ENCODE results near the gene NUP54.

The NUP54 gene, protein sequence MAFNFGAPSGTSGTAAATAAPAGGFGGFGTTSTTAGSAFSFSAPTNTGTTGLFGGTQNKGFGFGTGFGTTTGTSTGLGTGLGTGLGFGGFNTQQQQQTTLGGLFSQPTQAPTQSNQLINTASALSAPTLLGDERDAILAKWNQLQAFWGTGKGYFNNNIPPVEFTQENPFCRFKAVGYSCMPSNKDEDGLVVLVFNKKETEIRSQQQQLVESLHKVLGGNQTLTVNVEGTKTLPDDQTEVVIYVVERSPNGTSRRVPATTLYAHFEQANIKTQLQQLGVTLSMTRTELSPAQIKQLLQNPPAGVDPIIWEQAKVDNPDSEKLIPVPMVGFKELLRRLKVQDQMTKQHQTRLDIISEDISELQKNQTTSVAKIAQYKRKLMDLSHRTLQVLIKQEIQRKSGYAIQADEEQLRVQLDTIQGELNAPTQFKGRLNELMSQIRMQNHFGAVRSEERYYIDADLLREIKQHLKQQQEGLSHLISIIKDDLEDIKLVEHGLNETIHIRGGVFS

DNA sequence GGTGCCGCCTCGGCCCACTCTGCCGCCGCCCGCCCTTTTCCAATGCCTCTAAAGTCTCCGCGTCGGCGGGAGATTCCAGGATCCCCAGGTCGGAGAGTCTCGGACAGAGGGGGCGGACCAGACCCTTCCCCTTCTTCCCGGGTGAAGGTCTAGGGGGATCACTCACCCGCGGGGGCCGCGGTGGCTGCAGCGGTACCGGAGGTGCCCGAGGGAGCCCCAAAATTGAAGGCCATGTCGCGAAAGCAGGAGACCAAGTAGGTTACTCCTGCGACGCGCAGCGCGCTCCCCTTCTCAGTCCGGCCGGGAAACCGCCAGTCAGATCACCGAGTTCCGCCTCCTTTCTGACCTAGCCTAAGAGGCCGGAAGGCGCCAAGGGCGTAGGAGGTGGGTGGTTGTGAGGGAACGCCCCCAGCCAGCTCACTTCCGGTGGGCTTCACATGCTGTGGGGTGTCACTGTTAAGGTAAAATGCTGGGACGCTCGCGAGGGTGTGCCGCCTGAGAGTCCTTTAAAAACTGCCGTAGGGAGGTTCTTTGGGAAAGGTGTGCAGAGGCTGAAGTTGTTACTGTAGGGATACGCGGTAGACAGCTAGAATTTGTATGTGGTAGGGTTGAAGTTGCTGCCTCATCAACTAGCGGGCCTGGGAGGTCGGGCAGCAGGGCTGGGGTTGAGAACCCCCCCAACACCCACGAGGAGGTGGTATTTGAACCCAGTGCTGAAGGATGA, at the start of gene NUP54:
Gene NUP54, minus strand, starts transcription at position 256 of the 724 bp plus-strand sequence. Its CDS starts 23 bp downstream, at position 233.
- peak; percentile 74 for DNase-seq

DNA sequence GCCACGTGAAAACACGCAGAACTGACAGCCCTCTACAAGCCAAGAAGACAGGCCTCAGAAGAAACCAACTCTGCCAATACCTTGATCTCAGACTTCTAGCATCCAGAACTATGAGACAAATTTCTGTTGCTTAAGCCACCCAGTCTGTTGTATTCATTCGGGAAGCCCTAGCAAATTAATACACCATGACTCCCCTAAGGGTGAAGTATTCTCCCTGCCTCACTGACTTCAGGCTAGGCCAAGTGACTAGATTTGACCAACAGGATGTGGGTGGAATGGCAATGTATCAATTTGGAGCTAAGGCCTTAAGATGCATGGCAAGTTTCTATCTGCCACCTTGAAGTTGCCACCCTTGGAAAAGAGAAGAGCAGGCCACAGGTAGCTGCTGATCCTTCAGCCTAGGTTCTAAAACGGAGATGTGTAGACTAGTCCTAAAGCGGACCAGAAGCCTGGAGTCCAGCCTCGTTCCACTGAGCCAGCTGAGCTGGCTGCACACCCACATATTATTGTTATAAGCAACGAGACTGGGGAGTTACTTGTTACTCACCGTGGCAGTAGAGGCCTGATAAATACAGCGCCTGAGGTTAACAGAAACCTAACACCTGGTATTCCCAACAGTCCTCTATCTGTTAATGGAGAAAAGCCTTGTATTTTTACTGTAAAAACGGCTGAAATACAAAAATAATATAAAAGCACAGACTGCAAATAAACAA, 49.0 kb upstream of the NUP54 start:
- DNase-seq, result no peak

DNA sequence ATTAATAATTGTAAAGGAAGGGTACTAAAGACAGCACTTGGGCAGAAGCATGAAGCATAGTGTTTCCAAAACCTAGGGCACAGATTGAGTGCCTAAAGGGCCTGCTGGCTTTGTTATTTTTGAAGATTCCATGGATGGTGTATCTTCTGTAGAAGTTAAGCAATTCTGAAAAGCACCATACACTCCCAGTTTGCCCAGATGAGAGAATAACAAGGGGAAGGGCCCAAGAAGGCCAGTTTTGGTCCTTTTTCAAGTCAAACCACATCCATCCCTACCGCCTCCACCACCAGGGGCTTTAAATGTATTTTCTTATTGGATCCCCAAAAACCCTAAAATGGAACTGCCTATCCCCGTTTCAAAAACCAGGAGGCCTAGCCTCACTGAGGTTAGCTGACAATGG, 48.2 kb upstream of the NUP54 start:
- no peak for DNase-seq

DNA sequence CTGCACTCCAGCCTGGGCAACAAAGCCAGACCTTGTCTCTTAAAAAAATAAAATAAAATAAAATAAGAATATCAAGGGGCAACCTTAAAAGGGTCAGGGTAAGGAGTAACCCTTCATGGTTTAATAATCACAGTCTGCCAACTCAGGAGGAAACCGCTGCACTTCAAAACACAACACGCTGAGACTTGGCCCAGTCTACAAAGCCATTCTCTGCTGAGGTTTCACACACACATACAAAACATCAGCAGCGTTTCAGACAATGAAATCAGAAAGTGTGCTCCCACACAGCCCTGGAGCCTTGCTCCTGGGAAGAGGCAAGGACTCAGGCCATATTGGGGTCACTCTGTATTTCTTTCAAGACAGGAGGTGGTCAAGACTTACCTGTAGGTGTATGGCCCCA, 47.1 kb upstream of the NUP54 start:
- DNase-seq, result no peak

DNA sequence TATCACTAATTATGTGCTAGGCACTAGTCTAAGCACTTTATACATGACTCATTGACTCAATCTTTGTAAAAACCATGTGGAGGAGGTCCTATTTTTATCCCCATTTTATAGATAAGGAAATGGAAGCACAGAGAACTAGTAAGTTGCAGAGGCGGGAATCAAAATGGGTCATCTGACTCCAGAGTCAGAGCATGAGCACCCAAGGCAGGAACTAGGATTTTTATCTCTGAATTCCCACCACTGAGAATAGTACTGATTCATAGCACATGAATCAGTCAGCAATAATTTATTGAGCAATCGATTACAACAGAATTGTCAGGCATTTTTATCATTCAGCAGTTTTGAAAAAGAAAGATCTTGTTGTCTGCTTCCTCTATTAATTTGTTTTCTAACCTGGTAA, 46.1 kb upstream of the NUP54 start:
- DNase-seq, result no peak

DNA sequence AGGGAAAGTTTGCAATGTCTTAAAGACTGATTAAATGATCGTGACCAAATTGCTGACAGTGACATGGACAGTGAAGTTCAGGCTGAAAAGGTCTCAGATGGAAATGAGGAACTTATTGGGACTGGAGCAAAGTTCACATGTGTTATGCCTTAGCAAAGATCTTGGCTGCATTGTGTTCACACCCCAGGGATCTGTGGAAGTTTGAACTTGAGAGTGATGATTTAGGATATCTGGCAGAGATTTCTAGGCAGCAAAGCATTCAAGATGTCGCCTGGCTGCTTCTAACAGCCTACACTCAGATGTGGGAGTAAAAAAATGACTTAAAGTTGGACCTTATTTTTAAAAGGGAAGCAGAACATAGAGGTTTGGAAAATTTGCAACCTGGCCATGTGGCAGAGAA, 44.0 kb upstream of the NUP54 start:
- no peak for DNase-seq

DNA sequence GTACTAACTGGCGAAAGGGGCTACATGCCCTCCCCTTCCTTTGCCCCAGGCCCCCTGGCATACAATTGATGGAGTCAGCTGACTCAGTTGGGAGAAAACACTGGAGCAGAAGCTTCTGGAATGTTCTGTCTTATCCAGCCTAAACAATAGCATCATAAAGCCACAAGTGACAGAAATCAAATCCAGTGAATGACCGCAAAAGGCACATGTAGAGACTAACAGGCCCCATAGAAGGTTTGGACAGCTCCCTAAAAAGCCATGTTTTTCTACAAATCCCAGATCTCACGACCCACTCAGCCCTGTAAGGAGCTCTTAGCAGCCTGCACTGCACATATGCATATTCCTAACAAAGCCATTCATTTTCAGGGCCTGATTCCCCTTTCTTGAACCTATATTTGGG, 40.4 kb upstream of the NUP54 start:
- DNase-seq, result no peak

DNA sequence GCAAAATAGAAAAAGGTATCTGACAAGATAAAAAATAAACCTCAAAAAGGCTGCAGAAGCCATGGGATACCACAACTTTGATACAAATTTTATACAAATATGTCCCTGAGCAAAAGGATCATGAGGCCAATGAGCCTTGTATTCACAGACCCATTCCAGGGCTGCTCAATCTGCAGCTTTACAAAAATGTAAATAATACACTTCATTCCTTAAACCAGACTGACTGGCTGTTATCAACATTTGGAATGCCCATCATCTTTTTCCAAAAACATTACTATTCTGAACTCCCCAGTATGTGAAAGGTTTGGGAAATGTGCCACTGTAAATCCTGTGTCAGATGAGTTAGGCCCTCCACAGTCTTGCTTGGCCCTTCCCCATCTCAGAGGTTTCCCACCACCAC, 40.0 kb upstream of the NUP54 start:
- DNase-seq, result no peak

DNA sequence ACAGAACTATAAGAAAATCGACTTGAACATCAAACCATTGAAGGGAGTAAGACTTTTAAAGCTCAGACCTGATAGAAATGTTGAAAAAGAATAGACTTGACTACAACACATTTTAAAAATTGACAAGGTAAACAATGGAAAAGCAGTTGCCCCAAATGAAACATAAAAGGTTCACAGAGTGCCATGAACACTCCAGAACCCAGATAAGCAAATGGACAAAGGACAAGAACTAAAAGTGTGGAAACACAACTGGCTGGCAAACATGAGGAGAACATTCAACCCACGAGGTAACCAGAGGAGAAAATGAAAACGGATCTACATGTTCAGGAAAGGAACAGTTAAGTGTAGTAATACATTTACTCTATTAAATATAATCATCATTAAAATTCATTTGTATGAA, 39.0 kb upstream of the NUP54 start:
- no peak for DNase-seq

DNA sequence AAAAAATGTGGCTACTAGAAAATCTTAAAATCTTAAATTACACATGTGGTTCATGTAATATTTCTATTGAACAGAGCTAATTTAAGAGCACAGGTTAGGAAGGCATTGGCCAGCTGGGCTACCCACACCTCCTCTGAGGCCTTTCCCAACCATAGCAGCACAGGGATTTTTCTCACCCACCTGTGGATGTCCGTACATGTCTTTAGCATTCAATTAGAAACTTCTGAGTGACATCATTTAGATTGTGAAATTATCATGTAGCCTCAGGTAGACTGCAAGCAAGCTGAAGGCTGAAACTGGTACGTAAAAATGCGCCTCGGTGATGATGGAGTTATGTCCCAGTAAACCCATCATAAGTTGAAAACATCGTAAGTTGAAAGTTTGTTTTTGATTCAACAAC, 34.3 kb upstream of the NUP54 start:
- no peak for DNase-seq

DNA sequence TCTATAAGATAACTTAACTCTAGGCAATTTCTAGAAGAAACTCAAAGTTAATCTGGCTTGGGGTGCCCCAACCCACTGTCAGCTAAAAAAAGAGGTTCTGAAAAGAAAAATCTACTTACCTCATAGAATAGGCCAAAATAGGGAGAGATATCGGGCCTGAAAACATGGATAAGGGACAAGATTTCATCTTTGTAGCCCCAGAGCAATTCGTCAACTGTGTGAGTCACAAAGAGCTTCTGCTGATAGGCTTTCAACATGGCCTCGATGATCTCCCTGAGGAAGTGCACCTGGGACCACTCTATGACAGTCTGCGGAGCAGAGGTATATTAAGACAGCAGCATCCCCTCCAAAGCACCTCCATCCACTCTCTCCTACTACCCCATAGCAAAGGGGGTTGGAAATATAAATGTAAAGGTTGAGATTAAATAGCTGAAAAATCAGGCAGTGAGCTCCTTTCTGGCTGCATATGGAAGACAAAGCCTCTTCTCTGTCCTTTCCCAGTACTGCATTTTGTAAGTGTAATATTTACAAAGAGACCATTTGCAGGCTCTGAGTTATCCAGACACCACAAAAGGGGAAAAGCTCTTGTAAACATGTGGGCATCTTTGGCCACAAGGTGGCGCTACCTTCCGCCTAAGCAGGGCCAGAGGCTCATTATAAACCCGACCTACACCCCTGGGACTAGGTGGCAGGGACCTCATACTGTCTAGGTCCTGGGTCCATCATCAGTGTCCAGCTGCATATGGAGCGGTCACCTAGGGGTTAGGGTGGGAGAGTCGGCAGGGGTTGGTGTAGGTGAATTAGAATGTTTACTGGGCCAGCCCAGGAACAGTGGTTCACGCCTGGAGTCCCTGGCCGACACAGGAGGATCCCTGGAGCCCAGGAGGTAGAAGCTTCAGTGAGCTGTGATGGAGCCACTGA, 31.5 kb upstream of the NUP54 start:
- DNase-seq, result peak; percentile 30

DNA sequence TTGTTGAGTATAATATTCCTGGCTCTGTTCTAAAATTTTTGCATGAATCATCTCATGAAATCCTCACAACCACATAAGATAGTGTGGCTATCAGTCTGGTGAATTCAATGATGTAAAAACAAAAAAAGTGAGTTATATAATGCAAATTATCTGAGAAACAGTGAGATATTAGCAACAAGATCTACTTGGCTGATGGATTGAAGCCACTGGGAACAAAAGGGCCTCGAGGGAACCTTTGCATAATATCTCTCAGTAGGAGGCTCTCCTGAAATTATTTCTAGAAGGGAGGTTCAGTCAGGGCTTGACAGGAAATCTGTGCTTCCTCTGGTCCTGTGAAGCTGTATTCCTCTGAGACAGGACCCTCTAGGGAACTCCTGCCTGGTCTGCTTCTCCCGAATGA, 30.1 kb upstream of the NUP54 start:
- DNase-seq, result no peak

DNA sequence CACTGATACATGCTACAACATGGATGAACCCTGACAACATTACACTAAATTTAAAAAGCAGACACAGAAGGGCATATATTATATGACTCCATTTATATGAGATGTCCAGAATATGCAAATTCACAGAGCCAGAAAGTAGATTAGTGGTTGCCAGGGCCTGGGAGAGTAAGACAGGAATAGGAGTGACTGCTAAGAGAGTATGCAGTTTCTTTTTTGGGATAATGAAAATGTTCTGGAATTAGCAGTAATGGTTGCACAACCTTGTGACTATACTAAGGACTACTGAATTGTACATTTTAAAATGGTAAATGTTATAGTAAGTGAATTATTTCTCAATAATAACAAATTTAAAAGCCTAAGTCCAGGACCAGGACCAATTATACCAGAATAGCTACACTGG, 29.5 kb upstream of the NUP54 start:
- no peak for DNase-seq

DNA sequence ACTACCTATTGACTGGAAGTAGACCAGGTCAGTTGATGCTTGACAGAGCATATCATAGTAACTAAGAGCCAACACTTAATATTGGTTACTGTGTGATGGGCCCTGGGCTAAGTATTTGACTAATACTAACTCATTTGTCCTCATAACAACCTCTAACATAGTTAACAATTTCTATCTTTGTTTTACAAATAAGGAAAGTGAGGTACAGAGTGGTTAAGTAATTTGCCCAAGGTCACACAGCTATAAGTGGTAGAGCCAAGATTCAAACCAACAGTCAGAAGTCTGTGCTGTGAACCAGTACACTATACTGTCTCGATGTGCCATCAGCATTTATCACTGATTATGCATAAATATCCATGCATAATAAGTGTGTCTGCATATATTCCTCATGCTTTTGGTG, 27.1 kb upstream of the NUP54 start:
- no peak for DNase-seq

DNA sequence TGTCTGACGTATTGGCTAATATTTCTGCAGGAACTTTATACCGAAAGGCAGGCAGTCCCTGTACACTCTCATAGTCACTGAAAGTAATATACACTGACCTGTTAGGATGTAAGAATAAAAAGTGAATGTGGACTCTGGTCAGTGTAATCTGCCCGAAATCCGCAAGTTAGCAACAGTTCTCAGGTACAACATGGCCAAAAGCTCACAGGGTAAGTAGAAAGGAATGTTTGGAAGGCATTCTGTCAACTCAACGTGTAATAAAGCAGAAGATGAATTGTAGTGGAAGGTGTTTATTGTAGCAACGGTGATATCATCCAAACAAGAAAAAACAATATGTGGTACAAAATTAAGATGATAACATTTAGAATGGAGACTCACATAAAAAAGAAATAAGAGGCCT, 26.0 kb upstream of the NUP54 start:
- DNase-seq, result no peak

DNA sequence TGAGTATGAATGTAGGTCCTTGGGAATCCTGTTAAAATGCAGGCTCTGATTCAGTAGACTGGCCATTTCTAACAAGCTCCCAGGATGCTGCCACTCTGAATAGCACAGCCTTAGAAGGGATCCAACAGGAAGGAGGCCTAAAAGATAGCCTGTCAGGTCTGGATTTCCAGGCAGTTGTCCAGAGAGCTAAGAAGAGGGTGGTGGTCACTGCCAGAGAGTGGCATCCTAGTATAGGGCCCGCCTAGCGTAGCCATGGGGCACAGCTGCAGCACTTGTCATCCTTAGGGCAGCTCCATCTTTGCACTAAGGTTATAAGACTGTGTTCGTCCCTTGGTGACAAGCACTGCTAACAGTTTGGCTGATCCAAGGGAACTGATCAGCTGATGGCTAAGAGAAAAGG, 20.5 kb upstream of the NUP54 start:
- DNase-seq, result no peak

DNA sequence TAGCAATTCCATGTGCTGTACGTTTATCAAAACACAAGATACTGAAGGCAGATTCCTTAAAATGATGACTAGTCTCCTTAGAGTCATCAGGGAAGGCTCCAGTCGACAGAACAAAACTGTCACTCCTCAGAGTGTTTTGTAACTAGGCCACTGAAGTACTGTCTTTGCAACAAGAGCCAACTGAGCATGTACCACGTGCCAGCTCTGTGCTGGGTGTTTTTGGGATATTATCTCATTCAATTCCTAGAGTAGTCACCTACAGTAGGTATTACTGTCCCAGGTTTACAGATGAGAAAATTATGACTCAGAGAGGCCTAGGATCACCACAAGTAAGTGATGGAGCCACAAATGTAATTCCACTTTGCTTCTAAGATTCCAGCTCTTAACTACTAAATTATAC, 18.3 kb upstream of the NUP54 start:
- DNase-seq, result no peak

DNA sequence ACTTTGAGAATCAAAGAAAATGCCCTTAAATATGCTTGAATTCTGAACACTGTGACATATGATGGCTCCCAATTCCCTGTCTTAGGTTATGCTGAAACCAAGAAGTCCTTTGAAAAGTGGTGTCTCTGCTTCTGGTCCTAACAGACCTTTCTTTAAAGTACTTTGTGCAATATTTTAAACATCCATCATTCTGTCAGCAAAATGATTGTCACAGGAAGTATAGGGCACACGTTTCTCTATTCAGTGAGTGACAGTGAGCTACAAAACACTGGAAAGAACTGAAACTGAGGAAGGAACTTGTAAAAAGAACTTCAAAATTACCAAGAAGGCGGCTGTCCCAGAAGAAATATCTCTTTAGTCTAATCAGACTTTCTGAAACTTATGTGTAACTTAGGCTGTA, 12.2 kb upstream of the NUP54 start:
- no peak for DNase-seq

DNA sequence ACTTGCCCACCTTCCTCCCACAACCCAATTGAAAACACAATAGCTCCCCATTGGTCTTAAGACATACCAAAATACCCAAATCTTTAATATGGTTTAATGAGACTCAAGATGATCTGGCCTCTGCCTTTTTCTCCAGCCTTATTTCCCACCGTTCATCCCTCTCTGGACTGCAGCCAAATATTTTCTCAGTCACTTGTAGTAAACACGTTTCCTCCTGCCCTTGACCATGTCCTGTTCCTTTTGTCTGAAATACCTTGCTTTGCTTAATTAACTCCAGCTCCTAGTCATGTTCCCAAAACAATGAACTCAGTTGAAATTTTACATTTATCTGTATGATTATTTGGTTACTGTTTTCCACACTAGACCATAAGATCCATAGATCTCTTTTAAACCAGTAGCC, 8.4 kb upstream of the NUP54 start:
- DNase-seq, result no peak

DNA sequence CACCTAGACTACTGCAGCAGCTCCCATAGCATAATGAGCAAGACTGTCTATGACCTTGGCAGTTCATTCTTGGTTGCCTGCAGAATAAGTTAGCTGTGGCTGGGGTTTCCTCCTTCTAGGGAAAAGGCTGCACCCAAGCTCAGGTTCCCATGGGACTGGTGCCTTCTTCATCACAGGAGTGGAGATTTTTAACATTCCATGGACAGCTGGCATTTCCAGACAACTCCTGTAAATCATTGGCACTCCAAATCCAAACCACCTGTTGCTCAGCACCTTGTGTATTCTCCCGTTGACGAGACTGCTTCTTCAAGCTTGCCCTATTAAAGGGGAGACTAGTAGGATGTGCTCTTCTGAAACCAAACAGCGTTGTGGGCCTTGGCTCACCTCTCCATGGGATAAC, 7.8 kb upstream of the NUP54 start:
- DNase-seq, result no peak

DNA sequence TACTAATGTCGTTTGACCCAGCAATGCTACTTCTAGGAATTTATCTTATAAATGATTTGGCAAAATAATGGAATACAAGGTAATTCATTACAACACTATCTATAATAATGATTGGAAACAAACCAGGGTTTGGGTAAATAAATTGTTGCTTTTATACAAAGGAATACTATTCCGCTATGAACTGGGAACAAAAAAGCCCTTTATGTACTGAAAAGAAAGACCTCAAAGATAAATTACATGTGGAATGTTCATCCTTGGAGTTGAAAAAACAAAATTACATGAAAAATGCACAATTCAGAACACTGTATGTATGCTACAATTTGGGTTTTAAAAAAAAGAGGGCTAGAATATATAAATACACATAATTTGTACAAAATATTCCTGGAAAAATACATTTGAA, 5.2 kb upstream of the NUP54 start:
- no peak for DNase-seq

DNA sequence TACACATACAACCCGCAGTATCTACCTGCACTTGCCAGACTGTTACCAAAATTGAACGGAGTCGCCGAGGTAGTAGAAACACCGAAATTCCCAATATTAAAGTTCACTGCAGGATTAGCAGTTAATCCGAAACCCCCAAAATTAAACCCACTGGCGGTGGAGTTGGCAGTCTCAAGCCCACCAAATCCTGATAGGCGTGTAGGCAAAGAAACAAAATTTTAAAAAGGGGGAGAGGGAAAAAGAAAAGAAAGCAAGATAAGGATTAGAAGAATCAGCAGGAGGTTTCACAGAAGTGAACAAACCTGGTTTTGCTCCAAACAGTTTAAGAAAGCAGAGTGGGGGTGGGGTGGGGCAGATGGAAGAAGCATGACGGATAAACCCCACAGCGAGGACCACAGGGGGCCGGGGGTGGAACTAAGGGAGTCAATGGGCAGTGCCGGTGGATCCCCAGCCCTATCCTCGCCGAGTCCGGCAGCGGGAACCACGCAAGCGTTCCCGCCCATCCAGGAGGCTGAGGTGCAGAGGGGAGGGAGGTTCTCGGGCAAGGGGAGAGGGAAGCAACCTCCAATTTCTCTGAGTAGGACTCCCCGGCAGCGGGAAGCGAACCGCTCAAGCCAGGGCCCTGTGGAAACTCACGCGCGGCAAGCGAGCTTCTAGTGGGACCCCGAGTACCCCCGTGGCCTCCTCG, 599 bp downstream of the NUP54 start:
- DNase-seq, result peak; percentile 6
